Measurements from ENCODE around the gene RASL10A. TPM values are rescaled to one million over a fixed set of nuclear protein-coding genes. Genes with fewer than 3 reads are reported as not detected.

The RASL10A gene
- total and polyA plus RNA-seq, 9 of the 15 experiments (the other 6 are each of a cell fraction or from before 2014, with no cell fraction given): 0.17 to 1.2 (median 0.45) TPM; not detected in 3

GRCh38 chr22:29353286-29353685 lies 37.8 kb upstream of the RASL10A start:
- POLR2A ChIA-PET: no interaction called here
- DNase-seq (ENCODE audit: extremely low read depth in 1 of 4, low spot score in 3 of 4) (no peak), FAIRE-seq (no peak), ATAC-seq (no peak)
- Histone ChIP-seq H3K4me3 (no peak overlapping the region), H3K36me3 (ENCODE audit: control insufficient read depth, insufficient read depth, low read length) (peaks cover 84% of the 10 kb centered on the region; the same call in 2 of the 3 replicates), H3K27me3 (ENCODE audit: control insufficient read depth in 2 of 2, insufficient read depth in 2 of 2, low read length in 2 of 2) (no peaks in the 10 kb centered on the region), H2AFZ (ENCODE audit: low read depth, low read length) (no peak overlapping the region), H3K27ac (ENCODE audit: extremely low read depth, low read depth, low read length) (no peak overlapping the region), H3K9me3 (replicated peaks; ENCODE audit: control insufficient read depth, insufficient read depth, low read depth, low read length) (no peaks in the 10 kb centered on the region), H3K9ac (ENCODE audit: insufficient read depth in 1 of 2, low read depth in 2 of 2, low read length in 2 of 2) (no peak overlapping the region), H3K9me1 (ENCODE audit: control insufficient read depth, insufficient read depth, low read length) (no peaks in the 10 kb centered on the region), H3K79me2 (ENCODE audit: control insufficient read depth, insufficient read depth, low read length) (no peaks in the 10 kb centered on the region), H3K4me2 (ENCODE audit: insufficient read depth, low read length) (no peak overlapping the region), H4K20me1 (replicated peaks; ENCODE audit: control insufficient read depth, insufficient read depth, low read length) (no peaks in the 10 kb centered on the region), H3K4me1 (replicated peaks in 1 of 2; ENCODE audit: control insufficient read depth in 2 of 2, insufficient read depth in 2 of 2, low read length in 2 of 2) (no peaks in the 10 kb centered on the region)
- TF ChIP-seq ZNF511 (CRISPR knock-in tag; IDR thresholded peaks at IDR 0.05): no peak
- TF ChIP-seq ZNF407 (IDR thresholded peaks at IDR 0.05; ENCODE audit: low read depth): no peak
- no peak for TF ChIP-seq SMARCB1 (IDR thresholded peaks at IDR 0.05; ENCODE audit: insufficient read length, low read depth)
- TF ChIP-seq SIN3A (IDR thresholded peaks at IDR 0.05; ENCODE audit: borderline replicate concordance in 2 of 2, control insufficient read depth in 1 of 2, low read depth in 2 of 2, low read length in 2 of 2): no peak
- TF ChIP-seq NR2C1 (IDR thresholded peaks at IDR 0.05): no peak
- TF ChIP-seq NR2C1 (tag; IDR thresholded peaks at IDR 0.05): no peak
- intact Hi-C loops (cut with micrococcal nuclease): no loop called here
- 87% methylated on average over 10 of the region's 11 CpGs for WGBS (ENCODE audit: insufficient coverage, low coverage, missing lambda C conversion rate)
- in situ Hi-C loops (cut with MboI): no loop called here
- no TSS peak for BruUV-seq (replicated peaks)
- CTCF ChIA-PET (ENCODE audit: low intra/inter-chr PET ratio): no interaction called here

Measured in K562 (cell line).